Brain microvascular endothelial cell (primary cell): ENCODE measurements around the gene UBXN7.
"Not testable (repeated sequence)": the region's sequence is repeated elsewhere in the genome, so short reads cannot be mapped to it uniquely, and the experiment has no call there.

Source experiments
- DNase-seq: peaks from one replicate; pipeline ENCODE4 v3.0.0-alpha.2; 2020
- H3K27ac ChIP-seq: fragments of 250-450 bp; sonication (Bioruptor Pico); 2 replicates; pipeline ENCODE4 v1.5.1; 2020; ENCODE audit warnings: mild to moderate bottlenecking, moderate library complexity
- H3K27me3 ChIP-seq: fragments of 250-450 bp; sonication (Bioruptor Pico); replicated peaks from 2 replicates; pipeline ENCODE4 v1.5.1; 2020; ENCODE audit warnings: mild to moderate bottlenecking
- H3K36me3 ChIP-seq: fragments of 250-450 bp; sonication (Bioruptor Pico); replicated peaks from 2 replicates; pipeline ENCODE4 v1.5.1; 2020; ENCODE audit warnings: mild to moderate bottlenecking
- H3K4me3 ChIP-seq: 2 replicates; pipeline ENCODE4 v1.5.1; 2011; ENCODE audit warnings: low read depth, mild to moderate bottlenecking, control low read depth, low read length, moderate library complexity
- CTCF ChIP-seq: IDR thresholded peaks from 2 replicates; pipeline ENCODE4 v1.5.1; 2011; ENCODE audit warnings: low read depth, mild to moderate bottlenecking, moderate library complexity, low read length, control low read depth, inconsistent platforms; ENCODE audit errors: missing control alignments
- in situ Hi-C: cut with HindIII; loops from 2 replicates; pipeline ENCODE4 v1.10.0; 2017; ENCODE audit warnings: low sequenced_read_pairs, low pct_ligation_motif_present

The UBXN7 gene

DNA sequence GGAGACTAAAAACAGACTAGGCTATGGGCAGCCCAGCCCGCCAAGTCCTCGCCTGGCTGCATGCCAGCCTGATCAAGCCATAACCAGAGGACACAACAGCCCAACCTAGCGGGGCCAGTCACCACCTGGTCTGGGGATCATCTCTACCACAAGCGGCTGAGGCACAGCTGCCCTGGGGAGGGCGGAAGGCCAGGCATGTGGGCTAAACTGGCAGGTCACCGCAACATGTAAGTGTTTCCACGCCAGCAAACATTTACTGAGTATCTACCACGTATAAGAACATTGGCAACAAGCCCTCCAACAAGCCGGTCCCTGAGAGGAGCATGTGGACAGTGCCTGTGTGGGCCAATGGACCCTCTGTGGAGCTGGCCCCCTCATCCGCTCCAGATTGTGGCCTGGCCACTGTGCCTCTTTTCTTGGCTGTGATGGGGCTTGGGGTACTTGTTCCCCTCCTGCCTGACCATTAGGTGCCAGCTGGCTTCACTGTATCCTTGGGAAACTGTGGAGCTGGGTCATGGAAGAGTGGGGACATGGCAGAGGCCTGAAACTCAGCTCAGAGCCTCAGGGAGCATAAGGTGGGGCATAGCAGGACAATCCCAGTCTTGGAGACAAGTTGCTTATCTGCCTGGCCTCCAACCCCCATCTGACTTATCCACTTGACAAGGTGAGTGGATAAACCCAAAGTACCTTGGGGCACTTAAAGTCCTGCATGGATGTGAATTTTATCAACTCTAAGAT, 9.0 kb downstream of the UBXN7 start:
- no peak for DNase-seq
- TF ChIP-seq CTCF = no peak
- Histone ChIP-seq H3K36me3 (peaks cover 2% of the 10 kb centered on the region), H3K4me3 (no peak overlapping the region), H3K27me3 (no peaks in the 10 kb centered on the region), H3K27ac (no peak overlapping the region)
- in situ Hi-C loops = no loop called here

- H3K27ac ChIP-seq, DNase-seq, H3K27me3 ChIP-seq, H3K36me3 ChIP-seq, H3K4me3 ChIP-seq, in situ Hi-C loops: not testable (repeated sequence)
Measured at GRCh38 chr3:196421668-196422067, 10.6 kb downstream of the UBXN7 start.

DNA sequence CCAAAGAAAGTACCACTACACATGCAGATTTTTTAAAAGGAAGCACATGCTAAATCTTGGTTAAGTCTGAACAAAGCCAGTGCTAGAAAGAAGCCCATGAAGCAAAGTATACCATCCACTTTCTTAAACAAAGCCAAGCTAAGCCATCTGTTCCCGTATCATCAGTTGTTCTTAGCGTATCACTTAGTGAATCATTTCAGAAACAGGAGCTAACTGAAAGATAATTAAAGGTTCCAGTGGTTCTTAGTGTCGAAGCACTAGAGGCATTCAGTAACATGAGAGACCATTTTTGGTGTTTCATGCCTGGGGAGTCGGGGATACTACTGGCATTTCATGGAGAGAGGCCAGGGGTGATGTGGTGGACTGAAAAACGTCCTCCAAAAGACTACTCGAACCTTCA, 12.8 kb downstream of the UBXN7 start:
- Histone ChIP-seq H3K27me3 (no peaks in the 10 kb centered on the region), H3K4me3 (no peak overlapping the region), H3K36me3 (no peaks in the 10 kb centered on the region), H3K27ac (no peak overlapping the region)
- DNase-seq = no peak
- in situ Hi-C loops = no loop called here
- TF ChIP-seq CTCF = no peak

GRCh38 chr3:196418601-196419000, 13.6 kb downstream of the UBXN7 start:
- Histone ChIP-seq H3K36me3 (no peaks in the 10 kb centered on the region), H3K27ac (no peak overlapping the region), H3K4me3 (no peak overlapping the region), H3K27me3 (no peaks in the 10 kb centered on the region)
- in situ Hi-C loops = no loop called here
- no peak for TF ChIP-seq CTCF
- DNase-seq = no peak

- peak; percentile 7 for DNase-seq
- Histone ChIP-seq H3K27ac (no peak overlapping the region), H3K27me3 (no peaks in the 10 kb centered on the region), H3K4me3 (no peak overlapping the region), H3K36me3 (no peaks in the 10 kb centered on the region)
- in situ Hi-C loops = no loop called here
- TF ChIP-seq CTCF = no peak
Measured at GRCh38 chr3:196414469-196414868, 17.8 kb downstream of the UBXN7 start.

GRCh38 chr3:196412704-196413103, 19.5 kb downstream of the UBXN7 start:
- no peak for TF ChIP-seq CTCF
- in situ Hi-C loops = no loop called here
- DNase-seq = no peak
- no peak overlapping the region for H3K4me3 ChIP-seq
- no peak overlapping the region for H3K27ac ChIP-seq
- no peaks in the 10 kb centered on the region for H3K27me3 ChIP-seq
- no peaks in the 10 kb centered on the region for H3K36me3 ChIP-seq
